GM13976 (cell line): ENCODE results near the gene ZPR1.
"Not testable (repeated sequence)": the region's sequence is repeated elsewhere in the genome, so short reads cannot be mapped to it uniquely, and the experiment has no call there.

Source experiments
- DNase-seq: peaks from one replicate; pipeline ENCODE4 v3.0.0; 2012; ENCODE audit warnings: low spot score
- CTCF ChIP-seq: IDR thresholded peaks from 2 replicates; pipeline ENCODE4 v1.5.1; 2012; ENCODE audit warnings: borderline replicate concordance, mild to moderate bottlenecking; ENCODE audit not compliant: insufficient read depth; ENCODE audit errors: extremely low read depth, missing control alignments, control extremely low read depth
- in situ Hi-C: fragments of 300-500 bp; cut with MboI; formaldehyde crosslinking; loops from one replicate; pipeline ENCODE4 v1.12.0; 2022; ENCODE audit warnings: low sequenced_read_pairs, mixed read lengths, inconsistent platforms; ENCODE audit not compliant: unreplicated experiment

The ZPR1 gene

GRCh38 chr11:116812109-116812508, 24.3 kb upstream of the ZPR1 start:
- DNase-seq: no peak
- in situ Hi-C loops: no loop called here
- TF ChIP-seq CTCF: no peak

GRCh38 chr11:116811194-116811593, 23.4 kb upstream of the ZPR1 start:
- TF ChIP-seq CTCF: no peak
- in situ Hi-C loops: no loop called here
- DNase-seq: no peak

- no peak for TF ChIP-seq CTCF
- in situ Hi-C loops: no loop called here
- no peak for DNase-seq
Observed at GRCh38 chr11:116808262-116809175, 20.7 kb upstream of the ZPR1 start.

GRCh38 chr11:116807601-116808261, 19.9 kb upstream of the ZPR1 start:
- no peak for TF ChIP-seq CTCF
- in situ Hi-C loops: no loop called here
- no peak for DNase-seq

GRCh38 chr11:116804001-116804400, 16.2 kb upstream of the ZPR1 start:
- in situ Hi-C loops: no loop called here
- TF ChIP-seq CTCF: no peak

GRCh38 chr11:116801662-116802061, 13.8 kb upstream of the ZPR1 start:
- in situ Hi-C loops, DNase-seq: not testable (repeated sequence)

More at GRCh38 chr11:116804001-116804400, 16.2 kb upstream of the ZPR1 start:
- no peak for DNase-seq

GRCh38 chr11:116800610-116801009, 12.8 kb upstream of the ZPR1 start:
- in situ Hi-C loops: no loop called here

More at GRCh38 chr11:116800610-116801009, 12.8 kb upstream of the ZPR1 start:
- TF ChIP-seq CTCF: no peak
- no peak for DNase-seq
